Measurements from ENCODE around the gene OR2F1.

The OR2F1 gene

DNA sequence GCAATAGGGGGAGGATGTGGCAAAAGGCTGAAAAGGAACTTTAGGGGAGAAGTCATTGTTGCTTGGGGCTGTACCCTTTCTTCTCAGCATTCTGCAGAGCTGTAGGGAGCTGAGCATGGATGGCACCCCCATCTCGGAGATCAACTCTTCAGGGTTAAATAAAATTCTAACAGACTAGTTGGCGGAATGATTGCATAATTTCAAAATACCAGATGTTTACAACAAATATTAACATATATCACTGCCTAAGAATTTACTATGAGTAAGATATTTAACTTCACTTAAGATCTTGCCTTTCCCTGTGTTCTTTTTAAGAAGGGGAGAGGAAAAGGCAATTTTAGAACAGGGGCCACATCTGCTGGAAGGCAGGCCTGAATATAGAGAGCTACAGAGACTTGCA lies 509 bp upstream of the OR2F1 start:
- DNase-seq (ENCODE audit: low read depth, low spot score), result no peak

DNA sequence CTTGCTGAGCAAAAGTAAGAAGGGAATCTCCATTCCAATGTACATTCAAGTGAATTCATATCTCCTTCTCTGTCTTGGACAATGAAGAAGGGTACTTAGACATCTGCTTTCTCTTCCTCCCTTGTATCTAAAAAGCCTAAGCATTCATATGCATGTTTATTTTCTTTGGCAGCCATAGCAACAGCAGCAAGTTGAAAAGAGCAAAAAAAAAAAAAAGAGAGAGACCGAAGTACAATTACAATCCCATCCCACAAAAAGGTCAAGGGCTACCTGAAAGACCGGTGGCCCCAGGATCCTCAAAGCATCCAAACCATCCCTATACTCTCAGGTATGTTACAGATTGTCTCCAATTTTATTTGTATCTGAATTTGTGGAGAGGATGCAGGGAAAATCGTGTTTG lies 4.1 kb downstream of the OR2F1 start:
- DNase-seq (ENCODE audit: low read depth, low spot score), result no peak

DNA sequence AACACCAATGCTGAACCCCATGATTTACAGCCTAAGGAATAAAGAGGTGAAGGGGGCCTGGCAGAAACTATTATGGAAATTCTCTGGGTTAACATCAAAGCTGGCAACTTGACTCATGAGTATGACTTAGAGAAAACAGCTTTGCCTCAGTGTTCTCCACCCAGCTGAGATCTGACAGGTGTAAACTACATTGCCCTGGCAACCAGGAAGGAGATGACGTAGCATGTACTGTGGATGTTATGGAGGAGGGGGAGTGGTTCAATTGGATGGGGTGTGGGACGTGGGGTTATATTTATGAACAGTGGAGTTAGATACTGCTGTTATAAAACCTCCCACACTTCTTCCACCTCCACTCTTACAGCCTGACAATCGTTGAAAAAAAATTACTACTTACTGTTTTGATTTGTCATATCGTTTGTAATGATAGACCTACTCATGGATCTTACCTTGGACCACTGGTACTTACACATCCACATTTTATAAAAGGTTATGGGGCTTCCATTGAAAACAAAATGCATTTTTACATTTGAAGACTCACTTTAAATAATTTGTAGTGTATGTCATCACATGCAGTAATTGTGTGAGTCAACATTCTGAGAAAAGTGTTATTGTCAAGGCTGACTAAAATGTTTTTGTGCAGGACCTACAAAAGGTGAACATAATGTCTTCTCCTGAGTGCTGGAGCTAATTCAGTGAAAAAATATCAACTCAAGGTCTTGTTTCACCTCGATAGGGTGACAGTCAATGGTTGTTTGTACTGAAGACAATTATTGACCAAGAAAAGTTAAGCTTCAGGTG lies 6.4 kb downstream of the OR2F1 start:
- DNase-seq (ENCODE audit: low read depth, low spot score), result no peak

DNA sequence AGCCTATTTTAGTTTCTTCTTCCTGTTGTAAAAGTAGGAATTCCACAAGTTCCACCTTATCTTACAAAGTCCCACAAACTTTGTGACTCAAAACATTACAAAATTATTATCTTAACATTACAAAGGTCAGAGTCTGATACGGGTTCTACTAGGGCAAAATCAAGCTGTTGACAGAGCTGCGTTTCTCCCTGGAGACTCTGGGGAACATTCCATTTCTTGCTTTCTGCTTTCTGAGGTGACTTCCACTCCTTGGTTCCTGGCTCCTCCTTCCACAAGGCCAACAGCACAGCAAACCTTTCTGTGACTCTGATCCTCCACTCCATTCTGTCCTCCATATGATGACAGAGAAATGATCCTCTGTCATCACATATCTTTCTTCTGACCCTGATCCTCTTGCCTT lies 10.6 kb downstream of the OR2F1 start:
- no peak for DNase-seq (ENCODE audit: low read depth, low spot score)

DNA sequence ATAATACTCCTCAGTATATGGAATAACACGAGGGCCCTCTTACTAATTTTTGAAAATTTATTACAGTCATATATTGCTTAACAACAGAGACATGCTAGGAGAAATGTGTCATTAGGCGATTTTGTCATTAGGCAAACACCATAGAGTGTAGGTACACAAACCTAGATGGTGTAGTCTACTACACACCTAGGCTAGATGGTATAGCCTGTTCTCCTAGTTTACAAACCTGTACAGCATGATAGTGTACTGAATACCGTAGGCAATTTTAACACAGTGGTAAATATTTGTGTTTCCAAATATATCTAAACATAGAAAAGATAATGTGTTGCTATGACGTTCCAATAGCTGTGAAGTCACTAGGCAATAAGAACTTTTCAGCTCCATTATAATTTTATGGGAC lies 12.8 kb downstream of the OR2F1 start:
- no peak for DNase-seq (ENCODE audit: low read depth, low spot score)

DNA sequence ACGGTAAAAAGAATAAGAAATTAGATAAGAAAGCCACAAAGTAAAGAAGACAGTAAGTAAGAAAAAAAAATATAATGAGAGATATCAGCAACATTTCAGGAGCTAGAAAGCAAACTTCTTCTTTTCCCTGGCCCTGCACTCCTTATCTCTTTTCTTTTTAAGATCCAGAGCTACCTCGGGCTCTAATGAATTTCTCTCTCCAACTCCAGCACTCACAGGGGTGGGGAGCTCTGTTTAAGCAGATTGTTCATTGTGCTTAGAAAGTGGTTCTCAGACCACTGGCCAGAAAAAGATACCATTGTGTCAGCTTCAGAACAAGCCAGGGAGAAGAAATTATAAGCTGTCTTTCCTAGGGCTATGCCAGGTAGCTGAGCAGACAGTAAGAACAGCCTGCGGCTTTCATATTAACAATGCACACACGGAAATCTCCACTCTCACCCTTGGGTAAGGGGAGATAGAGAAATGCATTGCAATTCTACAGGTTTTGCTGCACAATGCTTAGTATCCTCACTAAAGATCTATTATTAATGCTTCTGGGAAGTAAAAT lies 19.3 kb downstream of the OR2F1 start:
- DNase-seq (ENCODE audit: low read depth, low spot score), result no peak

DNA sequence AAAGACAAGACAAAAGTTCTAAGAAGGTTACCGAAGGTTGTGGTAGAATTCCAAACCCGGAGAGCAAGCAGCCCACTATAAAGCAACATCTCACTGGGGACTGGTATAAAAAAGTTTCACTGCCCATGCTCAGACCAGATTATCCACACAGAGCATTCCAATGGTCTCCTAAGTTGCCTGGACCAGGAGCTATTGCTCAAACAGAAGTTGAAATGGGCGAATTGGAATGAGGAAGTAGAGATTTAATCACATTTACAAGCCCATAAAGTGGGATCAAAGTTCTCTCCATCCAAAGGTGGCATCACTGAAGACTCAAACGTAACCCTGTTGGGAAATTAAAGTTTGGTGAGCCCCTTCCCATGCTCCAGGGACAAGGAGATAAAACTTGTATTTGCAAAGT lies 19.8 kb downstream of the OR2F1 start:
- no peak for DNase-seq (ENCODE audit: low read depth, low spot score)

DNA sequence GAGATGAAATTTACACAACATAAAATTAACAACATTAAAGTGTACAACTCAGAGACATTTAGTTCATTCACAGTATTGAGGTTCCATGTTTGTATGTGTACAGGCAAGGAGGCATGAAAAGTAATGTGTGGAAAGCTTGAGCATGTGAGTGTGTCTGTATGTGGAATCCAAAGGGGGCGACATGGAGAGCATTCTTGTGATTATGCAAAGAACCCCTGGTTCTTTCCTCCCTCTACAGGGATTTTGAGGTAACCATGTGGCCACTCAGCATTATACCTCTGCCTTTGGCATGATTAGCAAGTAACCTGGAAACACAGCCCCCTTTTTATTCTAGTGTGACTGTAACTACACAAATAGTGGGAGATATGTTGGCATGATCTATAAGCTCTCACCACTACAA lies 21.0 kb downstream of the OR2F1 start:
- DNase-seq (ENCODE audit: low read depth, low spot score), result no peak

DNA sequence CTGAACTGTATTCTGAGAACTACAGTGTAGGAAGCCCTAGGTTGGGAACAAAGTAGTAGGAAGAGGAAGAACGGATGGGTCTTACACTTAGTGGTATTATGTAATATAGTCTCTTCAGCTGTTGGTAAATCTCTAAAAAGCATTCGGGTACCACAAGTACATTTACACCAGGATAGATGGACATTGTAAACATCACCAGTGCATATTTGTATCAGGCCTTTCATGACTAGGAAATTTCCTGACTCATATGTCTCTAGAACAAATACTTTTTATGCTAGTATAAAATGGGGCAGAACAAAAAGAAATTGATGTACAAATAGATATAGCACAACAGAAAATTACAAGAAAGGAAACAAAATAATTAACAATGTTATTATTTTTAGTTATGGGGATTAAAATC lies 23.9 kb downstream of the OR2F1 start:
- DNase-seq (ENCODE audit: low read depth, low spot score), result no peak

DNA sequence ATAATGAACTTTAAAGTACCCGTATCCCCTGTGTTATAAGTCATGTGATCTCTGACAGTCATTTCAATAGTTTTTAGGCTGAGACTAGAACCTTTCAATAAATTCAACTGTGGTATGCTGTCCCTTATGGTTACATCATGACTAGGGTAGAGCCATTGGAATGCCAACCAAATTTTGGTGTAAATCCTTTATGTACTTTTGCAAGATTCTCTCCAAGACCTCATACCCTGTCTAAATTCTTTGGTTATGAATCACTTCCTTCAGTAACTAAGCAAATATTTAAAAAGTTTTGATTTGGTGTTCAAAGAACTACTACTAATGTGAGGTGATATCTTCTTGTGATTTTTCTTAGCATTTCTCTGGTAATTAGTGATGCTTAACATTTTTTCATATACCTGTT lies 24.7 kb downstream of the OR2F1 start:
- no peak for DNase-seq (ENCODE audit: low read depth, low spot score)

DNA sequence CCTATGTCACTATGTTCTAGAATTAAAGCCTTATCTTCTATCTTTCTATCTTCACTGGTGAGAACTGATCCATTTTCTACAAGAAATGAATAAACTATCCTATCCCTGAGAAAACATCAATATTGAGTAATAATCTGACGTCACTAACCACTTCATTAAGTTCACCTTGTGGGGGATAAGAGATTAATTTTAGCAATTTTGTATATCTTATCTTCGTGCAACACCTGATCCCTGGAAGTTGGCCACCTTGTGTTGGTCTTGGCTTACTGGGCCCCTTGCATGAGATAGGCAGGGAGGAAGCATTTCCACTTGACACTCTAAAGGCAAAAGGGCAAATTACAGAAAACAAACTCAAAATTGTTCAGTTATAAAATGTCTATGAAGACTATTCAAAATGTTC lies 25.4 kb downstream of the OR2F1 start:
- no peak for DNase-seq (ENCODE audit: low read depth, low spot score)

DNA sequence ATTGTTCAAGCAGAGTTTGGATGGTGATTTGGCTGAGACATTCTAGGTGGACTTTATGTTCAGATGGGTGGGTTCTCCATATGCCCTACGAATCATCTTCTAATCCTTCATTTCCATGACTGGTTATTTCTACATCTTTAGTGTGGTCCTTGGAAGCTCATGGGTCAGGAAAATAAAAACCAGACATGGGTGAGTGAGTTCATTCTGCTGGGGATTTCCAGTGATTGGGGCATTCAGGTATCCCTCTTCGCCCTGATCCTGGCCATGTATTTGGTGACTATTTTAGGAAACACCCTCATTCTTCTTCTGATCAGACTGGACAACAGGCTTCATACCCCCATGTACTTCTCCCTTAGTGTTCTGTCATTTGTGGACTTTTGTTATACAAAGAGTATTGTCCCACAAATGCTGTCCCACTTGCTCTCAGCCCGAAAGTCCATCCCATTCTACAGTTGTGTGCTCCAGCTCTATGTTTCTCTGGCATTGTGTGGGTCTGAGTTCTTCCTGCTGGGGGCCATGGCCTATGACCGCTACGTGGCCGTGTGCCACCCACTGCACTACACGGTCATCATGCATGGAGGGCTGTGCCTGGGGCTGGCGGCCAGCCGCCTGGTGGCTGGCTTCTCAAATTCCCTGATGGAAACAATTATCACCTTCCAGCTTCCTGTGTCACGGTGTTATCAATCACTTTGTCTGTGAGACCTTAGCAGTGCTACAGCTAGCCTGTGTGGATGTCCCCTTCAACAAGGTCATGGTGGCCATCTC lies 26.3 kb downstream of the OR2F1 start:
- no peak for DNase-seq (ENCODE audit: low read depth, low spot score)

DNA sequence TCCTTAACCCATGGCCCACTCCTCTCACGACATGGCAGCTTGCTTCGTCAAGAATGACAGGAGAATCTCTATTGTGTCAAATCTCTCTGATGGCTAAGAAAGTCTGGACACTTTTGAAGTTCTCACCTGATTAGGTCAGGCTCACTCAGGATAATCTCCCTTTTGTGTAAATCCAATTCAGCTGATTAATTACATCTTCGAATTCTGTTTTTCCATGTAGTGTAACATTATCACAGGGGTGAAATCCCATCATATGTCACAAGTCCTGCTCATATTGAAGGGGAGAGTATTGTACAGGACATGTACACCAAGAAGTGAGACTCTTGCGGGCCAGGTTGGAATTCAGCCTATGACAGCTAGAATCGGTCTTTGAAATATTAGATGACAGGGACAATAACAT lies 29.3 kb downstream of the OR2F1 start:
- DNase-seq (ENCODE audit: low read depth, low spot score), result no peak

DNA sequence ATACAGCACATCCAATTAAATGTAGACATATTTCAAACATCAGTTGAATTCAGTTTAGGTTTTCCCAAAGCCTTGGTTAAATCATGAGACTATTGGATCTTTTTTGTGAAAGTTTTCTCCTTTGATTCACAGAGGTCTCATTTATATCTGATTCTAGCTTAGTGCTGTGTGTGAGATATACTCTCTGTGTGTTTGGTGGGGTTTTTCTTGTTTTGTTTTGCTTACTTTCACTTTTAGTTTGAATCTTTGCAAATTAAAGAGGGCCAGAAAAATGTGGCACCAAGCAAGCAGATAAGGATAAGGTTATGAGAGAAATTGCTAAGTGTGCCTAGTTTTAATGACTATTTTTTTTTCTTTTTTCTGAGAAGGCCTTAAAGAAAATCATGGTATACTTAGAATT lies 32.9 kb downstream of the OR2F1 start:
- no peak for DNase-seq (ENCODE audit: low read depth, low spot score)

DNA sequence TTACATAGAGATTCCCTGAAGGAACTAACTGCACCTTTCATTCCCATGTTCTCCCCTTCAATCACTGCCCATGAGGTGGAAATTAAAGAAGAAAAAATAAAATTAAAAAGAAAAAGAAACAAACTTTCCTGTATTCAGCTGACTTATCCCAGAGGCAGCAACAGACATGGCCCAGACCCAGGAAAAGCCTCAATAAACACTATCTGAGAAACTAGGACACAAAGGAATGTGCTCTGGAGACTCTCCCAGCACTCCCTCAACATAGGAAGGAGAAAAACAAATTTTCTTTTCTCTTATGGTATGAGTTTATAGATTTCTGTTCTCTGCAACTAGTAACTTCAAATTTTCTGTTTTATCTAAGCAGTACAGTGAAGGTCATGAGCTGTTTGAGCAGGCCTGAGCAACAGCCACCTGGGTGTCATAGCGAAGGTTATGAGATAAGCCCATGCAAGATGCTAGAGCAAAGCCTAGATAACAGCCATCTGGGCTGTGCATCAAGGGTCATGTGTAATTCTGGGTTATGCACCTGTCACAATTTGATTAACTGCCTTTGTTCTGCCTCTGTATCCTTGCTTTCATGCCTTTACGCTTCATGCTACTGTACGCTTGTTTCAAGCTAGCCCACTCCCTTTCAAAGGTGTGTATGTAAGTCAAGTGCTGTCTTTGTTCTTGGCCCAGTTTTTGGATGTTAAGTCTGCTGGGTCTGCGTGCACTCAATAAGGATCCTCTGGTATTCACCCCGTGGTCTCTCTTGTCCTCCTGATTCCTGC lies 34.5 kb downstream of the OR2F1 start:
- DNase-seq (ENCODE audit: low read depth, low spot score), result no peak

DNA sequence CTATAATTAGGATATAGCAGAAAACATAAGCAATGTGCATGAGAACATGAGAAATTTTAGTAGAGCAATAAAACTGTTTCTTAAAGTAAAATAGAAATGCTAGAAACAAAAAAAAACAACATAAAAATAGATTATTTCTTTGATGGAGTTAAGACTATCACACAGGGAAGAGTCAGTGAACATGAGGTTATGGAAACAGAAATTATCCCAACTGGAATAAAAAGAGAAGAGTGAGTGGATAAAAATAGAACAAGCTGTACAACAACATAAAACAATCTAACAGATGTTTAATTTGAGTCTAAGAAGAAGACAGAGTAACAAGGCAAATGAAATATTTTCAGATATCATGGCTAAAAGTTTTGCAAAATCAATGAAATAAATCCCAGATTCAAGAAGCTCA lies 38.0 kb downstream of the OR2F1 start:
- DNase-seq (ENCODE audit: low read depth, low spot score), result no peak

DNA sequence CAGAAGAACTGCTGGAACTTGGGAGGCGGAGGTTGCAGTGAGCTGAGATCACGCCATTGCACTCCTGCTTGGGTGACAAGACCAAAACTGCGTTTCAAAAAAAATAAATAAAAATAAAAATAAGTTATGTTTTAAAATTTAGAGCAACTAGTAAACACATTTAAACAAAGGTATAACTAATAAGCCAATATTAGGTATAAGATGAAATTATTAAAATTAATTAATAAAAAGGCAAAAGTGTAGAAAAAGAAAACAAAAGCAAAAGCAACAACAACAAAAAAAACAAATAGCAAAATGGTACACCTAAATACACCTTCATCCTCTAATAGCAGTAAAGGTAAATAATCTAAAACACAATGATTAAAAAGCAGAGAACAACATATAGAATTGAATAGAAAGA lies 39.3 kb downstream of the OR2F1 start:
- DNase-seq (ENCODE audit: low read depth, low spot score), result no peak

DNA sequence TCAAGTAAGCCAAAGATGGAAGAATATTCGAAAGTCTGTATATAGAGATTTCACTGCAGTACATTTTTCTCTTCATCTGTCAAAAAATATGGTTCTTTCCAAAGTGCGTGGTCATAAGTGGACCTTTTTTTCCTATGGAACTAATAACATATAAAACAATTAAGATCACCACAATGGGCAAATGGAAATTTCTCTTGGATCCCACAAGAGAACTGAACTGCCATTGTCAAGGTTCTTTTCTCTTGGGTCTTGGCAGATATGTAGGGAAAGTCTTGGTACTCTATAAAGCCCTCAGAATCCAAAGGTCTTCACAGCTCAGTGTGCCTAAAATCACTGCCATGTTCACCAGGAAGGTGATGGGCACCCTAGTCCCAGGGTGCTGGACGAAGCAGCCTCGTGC lies 45.4 kb downstream of the OR2F1 start, which contains the start of gene OR6B1:
Gene OR6B1 (plus strand): TSS at position 301 of the 400 bp plus-strand sequence. CDS start 3,677 bp downstream, outside the sequence.
- DNase-seq (ENCODE audit: low read depth, low spot score), result no peak

DNA sequence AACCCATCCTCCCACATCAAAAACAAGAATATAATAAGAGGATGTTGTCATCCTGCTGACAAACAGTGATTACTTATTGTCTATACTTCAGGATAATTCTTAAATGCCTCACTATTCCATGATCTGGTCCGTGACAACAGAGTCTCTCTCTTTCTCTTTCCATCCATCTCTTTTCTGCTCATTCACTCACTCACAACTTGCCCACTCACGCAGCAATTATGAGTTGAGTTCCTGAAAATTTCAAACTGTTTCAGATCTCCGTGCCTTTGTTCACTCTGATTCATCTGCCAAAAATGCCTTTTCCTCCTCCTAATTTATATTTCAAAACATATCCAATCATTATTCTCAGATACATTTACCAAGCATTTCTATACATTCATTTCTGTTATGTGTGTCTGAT lies 46.9 kb downstream of the OR2F1 start:
- DNase-seq (ENCODE audit: low read depth, low spot score), result no peak

DNA sequence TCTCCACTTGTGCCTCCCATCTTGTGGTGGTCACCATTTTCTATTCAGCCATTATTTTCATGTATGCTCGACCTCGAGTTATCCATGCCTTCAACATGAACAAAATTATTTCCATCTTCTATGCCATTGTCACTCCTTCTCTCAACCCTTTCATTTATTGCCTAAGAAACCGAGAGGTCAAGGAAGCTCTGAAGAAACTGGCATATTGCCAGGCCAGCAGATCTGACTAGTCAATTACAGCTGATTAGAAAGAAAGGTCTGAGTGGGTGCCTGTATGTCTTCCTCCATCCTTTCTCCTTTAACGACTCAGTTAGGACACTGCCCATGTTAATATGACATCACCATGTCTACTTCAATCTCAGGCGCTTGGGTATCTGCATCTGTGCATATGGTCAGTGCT lies 50.1 kb downstream of the OR2F1 start:
- DNase-seq (ENCODE audit: low read depth, low spot score), result no peak

DNA sequence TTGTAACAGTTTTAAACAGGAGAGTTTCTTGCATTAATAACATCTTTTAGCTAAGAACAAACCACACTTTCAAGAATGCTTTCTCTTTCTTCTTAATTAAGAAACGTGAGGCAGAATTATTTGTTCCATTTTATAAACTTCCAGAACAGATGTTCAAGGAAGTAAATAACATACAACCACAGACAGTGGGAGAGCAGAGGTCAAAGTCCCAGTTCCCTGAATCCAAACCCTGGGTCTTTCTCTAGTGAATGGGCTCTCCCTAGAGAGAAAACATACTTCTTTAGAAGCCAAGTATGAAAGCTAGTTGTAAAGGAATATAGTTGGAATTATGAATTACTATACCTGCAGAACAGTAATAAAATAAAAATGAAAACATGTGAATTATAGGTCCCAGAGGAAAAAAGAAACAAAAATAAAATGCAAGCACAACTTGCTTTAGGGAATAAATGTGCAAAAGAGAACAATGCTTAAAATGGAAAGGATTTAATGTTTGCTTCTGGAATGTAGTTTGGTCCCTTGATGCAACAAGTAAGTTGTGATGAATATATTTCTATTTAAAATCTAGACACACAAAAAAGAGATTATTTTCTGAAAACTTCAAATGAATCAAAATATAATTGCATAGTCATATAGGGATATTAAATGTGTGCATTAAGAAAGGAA lies 51.5 kb downstream of the OR2F1 start:
- DNase-seq (ENCODE audit: low read depth, low spot score), result no peak

DNA sequence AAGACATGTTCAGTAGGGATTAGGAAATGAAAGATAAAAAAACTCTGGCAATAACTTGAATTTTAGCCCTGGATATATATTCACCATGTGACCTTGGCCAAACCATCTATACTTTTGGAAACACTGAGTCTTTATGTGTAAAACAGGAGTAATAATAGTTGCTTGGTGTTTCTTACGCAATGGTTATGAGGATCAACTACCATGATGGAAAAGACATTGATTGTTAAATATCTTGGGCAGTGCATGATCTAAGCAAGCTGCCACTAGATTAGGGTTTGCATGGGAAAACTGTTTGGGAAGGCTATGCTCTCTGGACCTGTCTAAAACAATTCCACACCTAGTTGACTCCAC lies 52.0 kb downstream of the OR2F1 start:
- no peak for DNase-seq (ENCODE audit: low read depth, low spot score)
